ENCODE results near the gene NME4. TPM values are rescaled to one million over a fixed set of nuclear protein-coding genes. Genes with fewer than 3 reads are reported as not detected.
"Not testable (repeated sequence)": the region's sequence is repeated elsewhere in the genome, so short reads cannot be mapped to it uniquely, and the experiment has no call there.

The NME4 gene
- total RNA-seq, 2 experiments from 2014 or later, result 5.2 to 6.8 TPM

GRCh38 chr16:405548-406506, 8.8 kb downstream of the NME4 start:
- ChIA-PET POLR2A (no interaction called here), CTCF (no interaction called here)
- Mint-ChIP-seq H3K4me1 (ENCODE audit: low read depth) (peaks cover 3% of the 10 kb centered on the region), H3K27me3 (ENCODE audit: low read depth) (no peaks in the 10 kb centered on the region), H3K9me3 (ENCODE audit: insufficient read depth) (no peaks in the 10 kb centered on the region), H3K4me3 (no peak overlapping the region), H3K36me3 (ENCODE audit: low read depth) (no peaks in the 10 kb centered on the region), H3K27ac (no peak overlapping the region)
- ATAC-seq, result no peak
- no peak for DNase-seq

DNA sequence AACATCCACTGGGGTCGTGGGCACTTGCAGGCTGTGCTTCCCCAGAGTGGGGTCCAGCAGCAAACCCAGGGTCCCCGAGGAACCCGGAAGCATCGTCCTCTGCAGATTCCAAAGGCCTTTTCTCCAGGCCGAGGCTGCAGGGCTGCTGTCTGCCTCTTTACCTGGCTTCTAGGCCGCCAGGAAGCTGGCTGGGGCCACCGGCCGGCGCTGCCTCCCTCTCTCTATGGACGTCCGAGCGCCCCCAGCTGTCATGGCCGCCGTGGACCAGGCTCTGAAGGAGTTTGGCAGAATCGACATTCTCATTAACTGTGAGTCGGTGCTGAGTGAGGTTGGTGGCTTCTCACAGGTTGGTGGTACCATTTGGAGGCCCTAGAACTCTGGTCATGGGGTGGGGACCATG, 10.3 kb downstream of the NME4 start:
- no peaks in the 10 kb centered on the region for H3K9me3 Mint-ChIP-seq (ENCODE audit: insufficient read depth)
- H3K4me1 Mint-ChIP-seq (ENCODE audit: low read depth), result no peaks in the 10 kb centered on the region
- DNase-seq (no peak), ATAC-seq (no peak)
- H3K36me3 Mint-ChIP-seq (ENCODE audit: low read depth), result no peaks in the 10 kb centered on the region
- CTCF ChIA-PET, result no interaction called here
- POLR2A ChIA-PET, result no interaction called here
- H3K27me3 Mint-ChIP-seq (ENCODE audit: low read depth), result no peaks in the 10 kb centered on the region
- no peak overlapping the region for H3K27ac Mint-ChIP-seq
- H3K4me3 Mint-ChIP-seq, result no peak overlapping the region

- no peak for ATAC-seq
- CTCF ChIA-PET, result no interaction called here
These were observed 13.6 kb downstream of the NME4 start for GRCh38 chr16:410516-411178.

DNA sequence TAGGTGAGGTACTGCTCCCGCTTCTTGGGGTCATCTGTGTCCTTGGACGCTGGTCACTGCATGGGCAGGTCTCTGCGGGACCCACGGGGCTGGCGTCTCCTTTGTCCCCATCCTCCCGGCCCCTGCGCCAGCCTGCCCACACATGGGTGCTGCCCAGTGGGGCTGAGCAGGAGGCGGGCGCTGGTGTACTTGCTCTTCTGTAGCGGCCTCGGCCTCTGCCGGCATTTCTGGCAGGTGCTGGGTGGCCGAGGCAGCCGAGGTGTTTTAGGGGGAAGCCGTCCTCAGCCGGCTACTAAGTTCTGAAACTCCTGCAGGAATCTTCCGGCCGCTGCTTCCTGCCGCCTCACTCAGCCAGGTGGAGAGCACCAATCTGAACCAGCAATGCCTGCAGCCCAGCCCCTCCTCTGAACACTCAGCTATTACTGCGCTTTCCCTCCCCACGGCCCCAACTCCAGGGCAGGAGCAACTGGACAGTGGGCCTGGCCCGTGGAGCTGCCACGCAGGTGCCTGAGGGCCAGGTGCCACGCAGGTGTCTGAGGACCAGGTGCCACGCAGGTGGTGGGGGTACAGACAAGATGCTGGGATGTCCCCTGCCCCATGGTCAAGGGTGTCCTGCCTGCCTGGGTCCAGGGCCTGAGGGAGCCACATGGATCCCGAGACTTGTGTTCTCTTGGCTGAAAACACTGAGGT, 14.7 kb downstream of the NME4 start:
- ChIA-PET POLR2A (no interaction called here), CTCF (no interaction called here)
- Mint-ChIP-seq H3K9me3 (ENCODE audit: insufficient read depth) (no peaks in the 10 kb centered on the region), H3K4me3 (no peak overlapping the region), H3K27me3 (ENCODE audit: low read depth) (no peaks in the 10 kb centered on the region), H3K27ac (no peak overlapping the region), H3K4me1 (ENCODE audit: low read depth) (no peaks in the 10 kb centered on the region), H3K36me3 (ENCODE audit: low read depth) (no peaks in the 10 kb centered on the region)
- DNase-seq, result no peak
- ATAC-seq, result no peak

More at GRCh38 chr16:410516-411178, 13.6 kb downstream of the NME4 start:
- DNase-seq, result no peak
- Mint-ChIP-seq H3K4me1 (ENCODE audit: low read depth) (no peaks in the 10 kb centered on the region), H3K9me3 (ENCODE audit: insufficient read depth) (no peaks in the 10 kb centered on the region), H3K27me3 (ENCODE audit: low read depth) (no peaks in the 10 kb centered on the region), H3K4me3 (no peak overlapping the region), H3K27ac (no peak overlapping the region), H3K36me3 (ENCODE audit: low read depth) (no peaks in the 10 kb centered on the region)
- POLR2A ChIA-PET, result no interaction called here

DNA sequence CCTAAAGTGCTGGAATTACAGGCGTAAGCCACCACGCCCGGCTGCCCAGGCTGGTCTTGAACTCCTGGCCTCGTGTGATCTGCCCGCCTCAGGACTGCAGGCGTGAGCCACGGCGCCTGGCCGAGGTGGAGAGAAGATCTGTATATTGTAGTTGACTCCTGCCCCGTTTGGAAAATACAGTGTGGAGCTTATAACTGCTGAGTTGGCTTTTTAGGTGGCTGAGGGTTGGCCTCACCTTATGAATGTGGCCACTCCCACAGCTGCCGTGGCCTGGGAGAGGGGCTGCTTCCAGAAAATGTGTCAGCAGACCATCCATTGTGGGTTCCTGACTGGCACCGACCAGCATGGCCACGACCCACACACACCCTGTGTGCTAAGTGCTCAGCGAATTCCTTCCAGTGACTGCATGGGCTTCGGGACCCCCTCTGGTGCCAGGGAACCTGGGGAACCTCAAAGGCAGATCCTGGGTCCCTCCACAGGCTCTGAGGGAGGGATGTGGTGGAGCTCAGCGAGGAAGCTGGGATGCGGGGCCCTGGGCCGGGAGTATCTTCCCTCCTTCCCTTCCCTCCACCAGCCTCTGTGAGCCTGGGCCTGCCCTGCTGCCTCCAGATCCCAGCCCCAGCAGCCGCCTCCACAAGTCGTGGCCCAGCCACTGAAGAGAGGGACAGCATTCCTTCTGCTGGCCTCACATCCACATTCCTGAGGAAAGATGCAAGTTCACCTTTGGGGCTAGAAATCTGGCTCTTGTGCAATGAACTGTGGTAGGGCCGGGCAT, 17.6 kb downstream of the NME4 start:
- H3K4me1 Mint-ChIP-seq (ENCODE audit: low read depth), result no peaks in the 10 kb centered on the region
- CTCF ChIA-PET, result no interaction called here
- H3K27ac Mint-ChIP-seq, result no peak overlapping the region
- no peak for DNase-seq
- no peak overlapping the region for H3K4me3 Mint-ChIP-seq
- H3K27me3 Mint-ChIP-seq (ENCODE audit: low read depth), result no peaks in the 10 kb centered on the region
- ATAC-seq, result no peak
- H3K9me3 Mint-ChIP-seq (ENCODE audit: insufficient read depth), result no peaks in the 10 kb centered on the region
- POLR2A ChIA-PET, result no interaction called here
- no peaks in the 10 kb centered on the region for H3K36me3 Mint-ChIP-seq (ENCODE audit: low read depth)

GRCh38 chr16:415170-415498, 18.1 kb downstream of the NME4 start:
- H3K27ac Mint-ChIP-seq; CTCF ChIA-PET; H3K9me3 Mint-ChIP-seq (ENCODE audit: insufficient read depth); H3K4me3 Mint-ChIP-seq; DNase-seq; H3K36me3 Mint-ChIP-seq (ENCODE audit: low read depth); ATAC-seq; H3K27me3 Mint-ChIP-seq (ENCODE audit: low read depth); POLR2A ChIA-PET; H3K4me1 Mint-ChIP-seq (ENCODE audit: low read depth): not testable (repeated sequence)

DNA sequence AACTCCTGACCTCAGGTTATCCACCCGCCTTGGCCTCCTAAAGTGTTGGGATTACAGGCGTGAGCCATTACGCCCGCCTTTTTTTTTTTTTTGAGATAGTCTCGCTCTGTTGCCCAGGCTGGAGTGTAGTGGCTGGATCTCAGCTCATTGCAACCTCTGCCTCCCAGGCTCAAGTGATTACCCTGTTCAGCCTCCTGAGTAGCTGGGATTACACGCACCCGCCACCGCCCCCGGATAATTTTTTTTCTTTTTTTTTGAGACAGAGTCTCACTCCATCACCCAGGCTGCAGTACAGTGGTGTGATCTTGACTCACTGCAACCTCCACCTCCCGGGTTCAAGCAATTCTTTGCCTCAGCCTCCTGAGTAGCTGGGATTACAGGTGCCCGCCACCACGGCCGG, 25.2 kb downstream of the NME4 start:
- ATAC-seq; H3K27ac Mint-ChIP-seq; DNase-seq; CTCF ChIA-PET; H3K4me3 Mint-ChIP-seq; H3K9me3 Mint-ChIP-seq (ENCODE audit: insufficient read depth); H3K36me3 Mint-ChIP-seq (ENCODE audit: low read depth); POLR2A ChIA-PET: not testable (repeated sequence)
- Mint-ChIP-seq H3K4me1 (ENCODE audit: low read depth) (peaks cover 22% of the 10 kb centered on the region), H3K27me3 (ENCODE audit: low read depth) (peaks cover 15% of the 10 kb centered on the region)

GRCh38 chr16:424033-424622, 27.1 kb downstream of the NME4 start:
- DNase-seq (no peak), ATAC-seq (no peak)
- Mint-ChIP-seq H3K27me3 (ENCODE audit: low read depth) (peaks cover 15% of the 10 kb centered on the region), H3K4me3 (peak overlapping the region; percentile 81), H3K36me3 (ENCODE audit: low read depth) (peaks cover 4% of the 10 kb centered on the region), H3K9me3 (ENCODE audit: insufficient read depth) (no peaks in the 10 kb centered on the region), H3K27ac (peak overlapping the region; percentile 33), H3K4me1 (ENCODE audit: low read depth) (peaks cover 31% of the 10 kb centered on the region)
- ChIA-PET POLR2A (no interaction called here), CTCF (interaction anchor here (1.0 to 1.2 kb wide), 2 partner anchors 12 to 32 kb away, joined by 3 to 4 read pairs; no protein-coding TSS in a partner anchor)

GRCh38 chr16:424623-425081, 27.7 kb downstream of the NME4 start:
- Mint-ChIP-seq H3K27me3 (ENCODE audit: low read depth) (peaks cover 15% of the 10 kb centered on the region), H3K4me3 (peak overlapping the region; percentile 81), H3K27ac (peak overlapping the region; percentile 33), H3K9me3 (ENCODE audit: insufficient read depth) (no peaks in the 10 kb centered on the region), H3K4me1 (ENCODE audit: low read depth) (peaks cover 31% of the 10 kb centered on the region), H3K36me3 (ENCODE audit: low read depth) (peaks cover 4% of the 10 kb centered on the region)
- DNase-seq (no peak), ATAC-seq (no peak)
- CTCF ChIA-PET, result interaction anchor here (0.8 to 1.2 kb wide), 5 partner anchors 10 to 318 kb away, joined by 3 to 5 read pairs (median 4); no protein-coding TSS in a partner anchor
- POLR2A ChIA-PET, result interaction anchor here (1.2 to 1.5 kb wide), 2 partner anchors 12 to 24 kb away, joined by 3 read pairs; no protein-coding TSS in a partner anchor

DNA sequence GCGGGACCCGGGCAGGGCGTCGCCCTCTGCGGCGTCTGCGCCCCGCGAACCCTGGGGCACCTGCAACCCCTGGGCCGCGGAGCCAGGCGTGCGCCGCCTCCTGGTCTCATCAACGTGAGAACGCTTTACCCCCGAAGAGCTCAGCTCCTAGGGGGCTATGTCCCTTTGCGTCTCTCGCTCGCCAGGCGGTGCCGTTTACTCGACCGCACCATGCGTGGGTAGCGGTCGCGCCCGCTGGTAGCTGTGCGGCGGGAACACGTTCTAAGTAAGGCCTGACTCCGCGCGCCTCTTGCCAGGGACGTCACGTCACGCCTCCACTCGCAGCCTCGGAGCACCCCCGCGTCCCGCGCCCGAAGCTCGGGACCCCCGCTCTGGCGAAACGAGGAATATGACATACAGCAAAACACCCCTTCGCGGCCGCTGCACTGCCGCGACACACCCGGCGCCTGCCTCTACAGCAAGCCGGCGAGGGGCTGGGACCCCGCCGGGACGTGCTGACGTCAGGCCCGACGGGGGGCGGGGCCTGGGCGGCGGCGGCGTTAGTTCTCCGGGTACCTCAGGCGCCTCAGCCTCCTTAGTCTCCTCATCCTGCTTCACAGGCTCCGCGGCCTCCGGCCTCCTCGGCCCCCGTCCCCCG, 28.2 kb downstream of the NME4 start, which contains the start of gene RAB11FIP3:
Gene RAB11FIP3 (plus strand): TSS at position 568 of the 637 bp plus-strand sequence. CDS start 358 bp downstream, outside the sequence.
- H3K4me1 Mint-ChIP-seq (ENCODE audit: low read depth), result peaks cover 31% of the 10 kb centered on the region
- peak within 1 kb of the TSS; percentile 83 for H3K27ac Mint-ChIP-seq
- ATAC-seq (peak; percentile 95), DNase-seq (peak; percentile 86)
- peaks cover 4% of the 10 kb centered on the region for H3K36me3 Mint-ChIP-seq (ENCODE audit: low read depth)
- CTCF ChIA-PET, result interaction anchor here (0.8 to 1.2 kb wide), 6 partner anchors 10 to 318 kb away, joined by 3 to 5 read pairs (median 4); no protein-coding TSS in a partner anchor
- H3K4me3 Mint-ChIP-seq, result peak within 1 kb of the TSS; percentile 81
- POLR2A ChIA-PET, result interaction anchor here (1.2 to 1.5 kb wide), 2 partner anchors 12 to 25 kb away, joined by 3 read pairs; no protein-coding TSS in a partner anchor
- H3K9me3 Mint-ChIP-seq (ENCODE audit: insufficient read depth), result no peaks in the 10 kb centered on the region
- peaks cover 15% of the 10 kb centered on the region for H3K27me3 Mint-ChIP-seq (ENCODE audit: low read depth)
